GM21381 (cell line): ENCODE data around the gene ATL2.
A peak's percentile ranks its signal among the peaks of the same experiment; 100 is the strongest.
"Not testable (repeated sequence)": the region's sequence is repeated elsewhere in the genome, so short reads cannot be mapped to it uniquely, and the experiment has no call there.

Experiments
- ATAC-seq: cut with Tn5 transposase; IDR thresholded peaks from one replicate; pipeline ENCODE4 v1.9.1; 2021; ENCODE audit warnings: mild to moderate bottlenecking, moderate library complexity; ENCODE audit not compliant: unreplicated experiment

The ATL2 gene

GRCh38 chr2:38394041-38394440, 17.0 kb upstream of the ATL2 start:
- ATAC-seq, result no peak

GRCh38 chr2:38390947-38391346, 13.9 kb upstream of the ATL2 start:
- ATAC-seq, result no peak

- ATAC-seq, result no peak
Measured at GRCh38 chr2:38387887-38388286, 10.8 kb upstream of the ATL2 start.

GRCh38 chr2:38386821-38387220, 9.7 kb upstream of the ATL2 start:
- ATAC-seq, result no peak

GRCh38 chr2:38386377-38386776, 9.3 kb upstream of the ATL2 start:
- no peak for ATAC-seq

GRCh38 chr2:38384338-38384737, 7.3 kb upstream of the ATL2 start:
- ATAC-seq, result no peak

- ATAC-seq, result not testable (repeated sequence)
Measured at GRCh38 chr2:38383741-38384140, 6.7 kb upstream of the ATL2 start.

- ATAC-seq, result no peak
Measured at GRCh38 chr2:38381381-38382143, 4.5 kb upstream of the ATL2 start.

- ATAC-seq, result no peak
Measured at GRCh38 chr2:38380397-38381130, 3.5 kb upstream of the ATL2 start.

- peak; percentile 66 for ATAC-seq
Measured at GRCh38 chr2:38376346-38377049, 575 bp downstream of the ATL2 start.

GRCh38 chr2:38375696-38376345, 1.3 kb downstream of the ATL2 start:
- ATAC-seq, result no peak

- no peak for ATAC-seq
Measured at GRCh38 chr2:38374984-38375383, 2.1 kb downstream of the ATL2 start.

GRCh38 chr2:38371235-38371634, 5.8 kb downstream of the ATL2 start:
- no peak for ATAC-seq

GRCh38 chr2:38370664-38371063, 6.4 kb downstream of the ATL2 start:
- no peak for ATAC-seq

- no peak for ATAC-seq
Measured at GRCh38 chr2:38362232-38362631, 14.8 kb downstream of the ATL2 start.

GRCh38 chr2:38360177-38360576, 16.9 kb downstream of the ATL2 start:
- ATAC-seq, result no peak

GRCh38 chr2:38353402-38353801, 23.7 kb downstream of the ATL2 start:
- ATAC-seq, result no peak

GRCh38 chr2:38352336-38352735, 24.7 kb downstream of the ATL2 start:
- no peak for ATAC-seq

GRCh38 chr2:38345323-38346038, 31.6 kb downstream of the ATL2 start:
- no peak for ATAC-seq

GRCh38 chr2:38344813-38345212, 32.3 kb downstream of the ATL2 start:
- ATAC-seq, result no peak

- ATAC-seq, result no peak
Measured at GRCh38 chr2:38343212-38343611, 33.9 kb downstream of the ATL2 start.
